MM.1S (cell line): ENCODE data around the gene BRINP3.

Experiments
- DNase-seq: peaks from one replicate; pipeline ENCODE4 v3.0.0-alpha.2; 2015
- H2AFZ ChIP-seq: fragments of 300-600 bp; sonication (generic); 2 replicates; pipeline ENCODE4 v1.6.0; 2016; ENCODE audit warnings: antibody characterized with exemption, low read length
- H3F3A ChIP-seq: fragments of 300-600 bp; sonication (generic); 2 replicates; pipeline ENCODE4 v1.6.1; 2016; ENCODE audit warnings: mild to moderate bottlenecking, antibody characterized with exemption, low read length, moderate library complexity, mixed read lengths; ENCODE audit not compliant: insufficient read depth
- H3K27ac ChIP-seq: fragments of 300-600 bp; sonication (generic); 2 replicates; pipeline ENCODE4 v1.5.1; 2016; ENCODE audit warnings: mild to moderate bottlenecking, low read length
- H3K27me3 ChIP-seq: fragments of 300-600 bp; sonication (generic); replicated peaks from 2 replicates; pipeline ENCODE4 v1.6.0; 2016; ENCODE audit warnings: low read length; ENCODE audit not compliant: insufficient read depth
- H3K36me3 ChIP-seq: fragments of 300-600 bp; sonication (generic); replicated peaks from 2 replicates; pipeline ENCODE4 v1.6.1; 2016; ENCODE audit warnings: mild to moderate bottlenecking, low read length, mixed read lengths; ENCODE audit not compliant: insufficient read depth
- H3K4me1 ChIP-seq: fragments of 300-600 bp; sonication (generic); 2 replicates; pipeline ENCODE4 v1.6.1; 2016; ENCODE audit warnings: low read length, mixed read lengths
- H3K4me2 ChIP-seq: fragments of 300-600 bp; sonication (generic); 2 replicates; pipeline ENCODE4 v1.6.0; 2016; ENCODE audit warnings: low read depth, low read length
- H3K4me3 ChIP-seq: fragments of 300-600 bp; sonication (generic); 2 replicates; pipeline ENCODE4 v1.5.1; 2016; ENCODE audit warnings: low read length, mixed read lengths
- H3K79me2 ChIP-seq: fragments of 300-600 bp; sonication (generic); 2 replicates; pipeline ENCODE4 v1.6.1; 2016; ENCODE audit warnings: mixed run types, low read length, mixed read lengths
- H3K9ac ChIP-seq: fragments of 300-600 bp; sonication (generic); 2 replicates; pipeline ENCODE4 v1.6.1; 2016; ENCODE audit warnings: low read length, mixed read lengths
- H3K9me2 ChIP-seq: fragments of 300-600 bp; sonication (generic); replicated peaks from 2 replicates; pipeline ENCODE4 v1.6.1; 2016; ENCODE audit warnings: mild to moderate bottlenecking, low read length, mixed read lengths; ENCODE audit not compliant: insufficient read depth
- H3K9me3 ChIP-seq: fragments of 300-600 bp; sonication (generic); replicated peaks from 2 replicates; pipeline ENCODE4 v1.6.1; 2016; ENCODE audit warnings: mild to moderate bottlenecking, low read length, mixed read lengths; ENCODE audit not compliant: insufficient read depth
- H4K20me1 ChIP-seq: fragments of 300-600 bp; sonication (generic); 2 replicates; pipeline ENCODE4 v1.6.1; 2016; ENCODE audit warnings: mild to moderate bottlenecking, low read length, moderate library complexity, mixed read lengths; ENCODE audit not compliant: insufficient read depth
- CTCF ChIP-seq: fragments of 300-600 bp; sonication (generic); IDR thresholded peaks from 2 replicates; pipeline ENCODE4 v1.5.1; 2016; ENCODE audit warnings: antibody characterized with exemption, low read length, mixed read lengths
- EZH2 ChIP-seq: fragments of 300-600 bp; sonication (generic); optimal IDR thresholded peaks from 2 replicates; pipeline ENCODE3; 2017; ENCODE audit warnings: low read depth, mild to moderate bottlenecking, antibody characterized with exemption, low read length, mixed read lengths
- EZH2phosphoT487 ChIP-seq: fragments of 300-600 bp; sonication (generic); IDR thresholded peaks from 2 replicates; pipeline ENCODE4 v1.6.1; 2018; ENCODE audit warnings: antibody characterized with exemption, low read length

Gene BRINP3

GRCh38 chr1:190277107-190277506 lies 200.6 kb downstream of the BRINP3 start:
- TF ChIP-seq EZH2 (no peak), EZH2phosphoT487 (no peak), CTCF (no peak)
- Histone ChIP-seq H3K36me3 (no peaks in the 10 kb centered on the region), H3K79me2 (no peaks in the 10 kb centered on the region), H3K9me2 (no peaks in the 10 kb centered on the region), H4K20me1 (no peaks in the 10 kb centered on the region; the same call in 1 of the 2 replicates), H3K27ac (no peak overlapping the region), H3K9me3 (no peaks in the 10 kb centered on the region), H3K27me3 (no peaks in the 10 kb centered on the region), H3K4me3 (no peak overlapping the region), H2AFZ (no peak overlapping the region), H3K4me1 (no peaks in the 10 kb centered on the region), H3K4me2 (no peak overlapping the region), H3F3A (no peaks in the 10 kb centered on the region), H3K9ac (no peak overlapping the region)
- DNase-seq = no peak

- no peak overlapping the region for H2AFZ ChIP-seq
Measured at GRCh38 chr1:190274721-190275120, 202.9 kb downstream of the BRINP3 start.

GRCh38 chr1:190273161-190273560 lies 204.5 kb downstream of the BRINP3 start:
- H3K9me3 ChIP-seq = no peaks in the 10 kb centered on the region

More at GRCh38 chr1:190274721-190275120, 202.9 kb downstream of the BRINP3 start:
- Histone ChIP-seq H3K27me3 (no peaks in the 10 kb centered on the region), H3K9ac (no peak overlapping the region), H3K79me2 (no peaks in the 10 kb centered on the region), H3K9me3 (no peaks in the 10 kb centered on the region), H3K27ac (no peak overlapping the region), H4K20me1 (no peaks in the 10 kb centered on the region; the same call in 1 of the 2 replicates), H3K4me3 (no peak overlapping the region), H3K4me1 (no peaks in the 10 kb centered on the region), H3K4me2 (no peak overlapping the region), H3K36me3 (no peaks in the 10 kb centered on the region), H3F3A (no peaks in the 10 kb centered on the region), H3K9me2 (no peaks in the 10 kb centered on the region)
- TF ChIP-seq EZH2 (no peak), CTCF (no peak), EZH2phosphoT487 (no peak)
- DNase-seq = no peak

More at GRCh38 chr1:190273161-190273560, 204.5 kb downstream of the BRINP3 start:
- Histone ChIP-seq H3F3A (no peaks in the 10 kb centered on the region), H3K4me1 (no peaks in the 10 kb centered on the region), H3K4me3 (no peak overlapping the region), H3K27ac (no peak overlapping the region), H3K27me3 (no peaks in the 10 kb centered on the region), H3K9ac (no peak overlapping the region), H3K36me3 (no peaks in the 10 kb centered on the region), H3K4me2 (no peak overlapping the region), H2AFZ (no peak overlapping the region), H4K20me1 (no peaks in the 10 kb centered on the region; the same call in 1 of the 2 replicates), H3K9me2 (no peaks in the 10 kb centered on the region), H3K79me2 (no peaks in the 10 kb centered on the region)
- no peak for DNase-seq
- TF ChIP-seq EZH2phosphoT487 (no peak), EZH2 (no peak), CTCF (no peak)
